GM12878 (cell line): ENCODE results near the gene SURF2. TPM values are rescaled to one million over a fixed set of nuclear protein-coding genes. Genes with fewer than 3 reads are reported as not detected.

Source experiments
- ATAC-seq: fragments of 200-7000 bp; cut with Tn5 transposase; 3 replicates; pipeline ENCODE4 v1.9.1; 2020; ENCODE audit warnings: mild to moderate bottlenecking, moderate library complexity
- BruUV-seq: library from RNA; stranded (reverse); fragments of 400-500 nt; replicated peaks from 2 replicates; lab custom pipeline; 2021; lab: Mats Ljungman, UMichigan
- CTCF ChIA-PET: fragments of 300-600 bp; sonication (Branson Sonifier 250); formaldehyde crosslinking; extraction: SDS; loops from one replicate; lab custom pipeline; 2021; ENCODE audit warnings: inconsistent platforms; lab: Yijun Ruan, JAX
- POLR2A ChIA-PET: fragments of 350-600 bp; formaldehyde crosslinking; extraction: SDS; loops from one replicate; lab custom pipeline; 2021; ENCODE audit warnings: inconsistent platforms; lab: Charles Lee
- RAD21 ChIA-PET: fragments of 300-600 bp; sonication (Branson Sonifier 250); formaldehyde crosslinking; loops from one replicate; lab custom pipeline; 2023; ENCODE audit warnings: antibody characterized with exemption; ENCODE audit not compliant: unreplicated experiment; lab: Charles Lee
- SMC1A ChIA-PET: fragments of 300-600 bp; sonication (Branson Sonifier 250); formaldehyde crosslinking; loops from one replicate; lab custom pipeline; 2023; ENCODE audit not compliant: unreplicated experiment, uncharacterized antibody; lab: Charles Lee
- DNase-seq: peaks from one replicate; pipeline ENCODE4 v3.0.0-alpha.2; 2011; ENCODE audit warnings: low read depth, low spot score
- FAIRE-seq: peaks from 3 replicates; lab custom pipeline; 2011; peaks lifted over from hg19 to GRCh38; lab: Jason Lieb, UNC
- H2AFZ ChIP-seq: 2 replicates; pipeline ENCODE4 v1.6.0; 2011; ENCODE audit warnings: low read depth, low read length, control low read depth; ENCODE audit not compliant: control insufficient read depth
- H3K27ac ChIP-seq: 2 replicates; pipeline ENCODE4 v1.5.1; 2011; ENCODE audit warnings: control low read depth; ENCODE audit not compliant: control insufficient read depth, insufficient read depth
- H3K27me3 ChIP-seq, 2 experiments: replicated peaks in 1 of 2; 2 replicates each; pipeline versions ENCODE4 v1.6.0 to v1.6.1; 2011; ENCODE audit warnings: low read length in 1 of 2; ENCODE audit not compliant: control insufficient read depth in 2 of 2, insufficient read depth in 2 of 2
- H3K36me3 ChIP-seq, 2 experiments: 2 replicates each; pipeline ENCODE4 v1.5.1; 2011; ENCODE audit warnings: low read length in 1 of 2; ENCODE audit not compliant: control insufficient read depth in 2 of 2, insufficient read depth in 2 of 2
- H3K4me1 ChIP-seq: 2 replicates; pipeline ENCODE4 v1.6.1; 2011; ENCODE audit warnings: mild to moderate bottlenecking, low read length, moderate library complexity, mixed read lengths; ENCODE audit not compliant: control insufficient read depth, insufficient read depth
- H3K4me2 ChIP-seq: 2 replicates; pipeline ENCODE4 v1.6.0; 2011; ENCODE audit warnings: control low read depth; ENCODE audit not compliant: control insufficient read depth, insufficient read depth
- H3K4me3 ChIP-seq: fragments of 200-600 bp; sonication (generic); 2 replicates; pipeline ENCODE4 v1.5.1; 2016
- H3K79me2 ChIP-seq: 2 replicates; pipeline ENCODE4 v1.6.0; 2011; ENCODE audit warnings: low read length; ENCODE audit not compliant: control insufficient read depth, insufficient read depth
- H3K9ac ChIP-seq: 2 replicates; pipeline ENCODE4 v1.8.0; 2011; ENCODE audit warnings: low read length, control low read depth, mixed read lengths; ENCODE audit not compliant: control insufficient read depth, insufficient read depth
- H3K9me3 ChIP-seq: replicated peaks from 3 replicates; pipeline ENCODE4 v1.5.1; 2011; ENCODE audit warnings: mild to moderate bottlenecking, low read length; ENCODE audit not compliant: control insufficient read depth, insufficient read depth
- H4K20me1 ChIP-seq: 2 replicates; pipeline ENCODE4 v1.6.0; 2011; ENCODE audit not compliant: control insufficient read depth, insufficient read depth
- EGR1 ChIP-seq, 2 experiments: IDR thresholded peaks; 1 replicate in 1 of 2; 2 replicates in 1 of 2; pipeline ENCODE4 v1.6.1; 2011 to 2012; ENCODE audit warnings: low read depth in 2 of 2, low read length in 2 of 2, borderline replicate concordance in 1 of 2, mild to moderate bottlenecking in 1 of 2, moderate library complexity in 1 of 2
- KDM1A ChIP-seq: fragments of 200-600 bp; sonication (generic); IDR thresholded peaks from 2 replicates; pipeline ENCODE4 v1.6.1; 2016; ENCODE audit warnings: borderline replicate concordance
- PKNOX1 ChIP-seq: fragments of 450-650 bp; IDR thresholded peaks from 2 replicates; pipeline ENCODE4 v1.6.1; 2016; ENCODE audit warnings: mild to moderate bottlenecking
- REST ChIP-seq: IDR thresholded peaks from 2 replicates; pipeline ENCODE4 v1.6.1; 2012; ENCODE audit warnings: mild to moderate bottlenecking, low read depth, low read length
- SIN3A ChIP-seq: IDR thresholded peaks from 2 replicates; pipeline ENCODE4 v1.6.1; 2012; ENCODE audit warnings: low read depth, low read length, improper control_type of control experiment
- SMAD5 ChIP-seq: IDR thresholded peaks from 2 replicates; pipeline ENCODE4 v1.6.1; 2016; ENCODE audit warnings: antibody characterized with exemption, low read depth
- ZSCAN29 ChIP-seq: fragments of 450-650 bp; IDR thresholded peaks from 2 replicates; pipeline ENCODE4 v1.6.1; 2017; ENCODE audit warnings: mild to moderate bottlenecking, moderate library complexity
- WGBS: methylation state at CpG from one replicate; pipeline ENCODE4 v1.1.6; 2016; ENCODE audit warnings: low lambda C conversion rate; ENCODE audit not compliant: insufficient replicate concordance, insufficient coverage; ENCODE audit errors: missing lambda C conversion rate; 5-methylcytosine and 5-hydroxymethylcytosine counted together
- in situ Hi-C: fragments of 300-500 bp; cut with MboI; formaldehyde crosslinking; loops from 9 replicates; pipeline ENCODE4 v1.14.3; 2018; ENCODE audit warnings: mixed read lengths
- intact Hi-C: fragments of 100-400 bp; cut with micrococcal nuclease; formaldehyde crosslinking; loops from one replicate; pipeline ENCODE4 v1.14.2; 2022; ENCODE audit not compliant: unreplicated experiment
- polyA plus RNA-seq, 11 experiments: library from polyadenylated mRNA; depleted of rRNA in 4 of 11; unstranded in 6 of 11; stranded (reverse) in 5 of 11; fragments of >200 nt; fragmentation: Nextera tagmentation in 4 of 11; fragmentation: Illumina TruSeq in 1 of 11; extraction: Ambion mirVana in 4 of 11; extraction: Trizol in 1 of 11; gene quantifications; 1 replicate in 1 of 11; 2 replicates in 10 of 11; pipeline versions ENCODE4 v1.2.1 to v1.2.3, GENCODE V29; 2011 to 2016; ENCODE audit warnings: inconsistent platforms in 2 of 11, missing spikeins in 2 of 11, low read depth in 1 of 11
- total RNA-seq, 4 experiments: library from RNA; depleted of rRNA in 3 of 4; stranded (reverse); fragments of >200 nt in 3 of 4; fragmentation: Illumina TruSeq in 1 of 4; extraction: Trizol in 1 of 4; gene quantifications; 2 replicates each; pipeline versions ENCODE4 v1.2.1 to v1.2.3, GENCODE V29; 2013 to 2021

Gene SURF2
- total and polyA plus RNA-seq, 10 of the 15 experiments (the other 5 are each of a cell fraction or from before 2014, with no cell fraction given), result 4.0 to 41.7 (median 20.8) TPM

GRCh38 chr9:133386338-133386737 lies 30.0 kb downstream of the SURF2 start:
- Histone ChIP-seq H3K9me3 (no peaks in the 10 kb centered on the region), H3K27ac (no peak overlapping the region), H3K79me2 (no peaks in the 10 kb centered on the region), H3K9ac (no peak overlapping the region), H3K4me2 (no peak overlapping the region), H3K27me3 (no peaks in the 10 kb centered on the region), H3K36me3 (no peaks in the 10 kb centered on the region), H3K4me1 (no peaks in the 10 kb centered on the region), H2AFZ (no peak overlapping the region), H4K20me1 (no peaks in the 10 kb centered on the region), H3K4me3 (no peak overlapping the region)
- TF ChIP-seq SIN3A, result no peak
- TF ChIP-seq EGR1 (IDR thresholded peaks at IDR 0.05; ENCODE audit: borderline replicate concordance in 1 of 2, low read depth in 2 of 2, low read length in 2 of 2), result no peak
- no peak for TF ChIP-seq REST
- TF ChIP-seq ZSCAN29, result no peak
- TF ChIP-seq KDM1A, result no peak
- TF ChIP-seq PKNOX1, result no peak
- no peak for TF ChIP-seq SMAD5
- intact Hi-C loops, result no loop called here
- CTCF ChIA-PET, result interaction anchor here (0.6 to 1.3 kb wide), 2 partner anchors 10 to 110 kb away, joined by 3 read pairs; partner anchors contain the start of gene STKLD1
- FAIRE-seq (no peak), ATAC-seq (no peak), DNase-seq (no peak)
- BruUV-seq, result no TSS peak
- RAD21 ChIA-PET, result no interaction called here
- WGBS, result 46% methylated on average over 13 of the region's 13 CpGs
- in situ Hi-C loops, result no loop called here
- POLR2A ChIA-PET, result no interaction called here
- SMC1A ChIA-PET, result no interaction called here
